Adrenal gland (tissue), 12 donors: Measurements from ENCODE around the gene RPAP2. TPM values are rescaled to one million over a fixed set of nuclear protein-coding genes. Genes with fewer than 3 reads are reported as not detected.
"Not testable (repeated sequence)": the region's sequence is repeated elsewhere in the genome, so short reads cannot be mapped to it uniquely, and the experiment has no call there.

Source experiments
- DNase-seq, 7 donors: peaks; one replicate each; pipeline ENCODE4 v3.0.0-alpha.2; 2019 to 2020
- H3K27ac ChIP-seq, 5 donors: fragments of 200-600 bp; sonication (generic) in 4 of 5; 1 replicate in 3 of 5; 2 replicates in 2 of 5; pipeline versions ENCODE4 v1.5.1 to v1.8.0; 2016 to 2020; ENCODE audit warnings: mild to moderate bottlenecking in 1 of 5
- H3K27me3 ChIP-seq: fragments of 200-600 bp; 2 replicates; pipeline ENCODE4 v1.8.0; 2021
- H3K36me3 ChIP-seq, 2 donors: fragments of 200-600 bp; replicated peaks in 1 of 2; 1 replicate in 1 of 2; 2 replicates in 1 of 2; pipeline versions ENCODE4 v1.5.1 to v1.8.0; 2018 to 2022
- H3K4me1 ChIP-seq, 2 donors: fragments of 200-600 bp; replicated peaks in 1 of 2; 1 replicate in 1 of 2; 2 replicates in 1 of 2; pipeline versions ENCODE4 v1.5.1 to v1.8.0; 2018 to 2021
- H3K4me3 ChIP-seq, 4 donors: fragments of 200-600 bp; sonication (generic) in 3 of 4; one replicate each; pipeline ENCODE4 v1.5.1; 2016 to 2018
- H3K9me3 ChIP-seq, 3 donors: fragments of 200-600 bp; sonication (generic) in 1 of 3; replicated peaks in 1 of 3; 1 replicate in 2 of 3; 2 replicates in 1 of 3; pipeline versions ENCODE4 v1.5.1 to v1.8.0; 2016 to 2021
- POLR2A ChIP-seq, 2 donors: fragments of 450-650 bp; IDR thresholded peaks; one replicate each; pipeline ENCODE4 v1.6.1; 2017; ENCODE audit warnings: antibody characterized with exemption in 2 of 2, mild to moderate bottlenecking in 2 of 2, moderate library complexity in 1 of 2
- WGBS, 4 donors: extraction: QIAGEN DNeasy Blood & Tissue Kit in 2 of 4; methylation state at CpG; one replicate each; pipeline versions ENCODE4 v1.1.5 to v1.1.7; 2013 to 2017; 5-methylcytosine and 5-hydroxymethylcytosine counted together
- intact Hi-C, 2 donors: fragments of 100-400 bp; cut with DNase I; formaldehyde crosslinking; loops; one replicate each; pipeline versions ENCODE4 v1.14.1 to v1.15.0; 2022 to 2023
- polyA plus RNA-seq, 3 donors: library from polyadenylated mRNA; stranded (reverse); fragments of 200-250 nt in 2 of 3; fragments of 350-450 nt in 1 of 3; fragmentation: Illumina TruSeq in 1 of 3; extraction: RNeasy Lipid Tissue Mini Kit (QIAGEN cat#74804) in 1 of 3; gene quantifications; one replicate each; pipeline ENCODE4 v1.2.3, GENCODE V29; 2013 to 2014
- total RNA-seq, 9 donors: library from RNA; depleted of rRNA in 4 of 9; stranded (reverse); fragments of >200 nt in 4 of 9; fragments of 120-200 nt in 1 of 9; fragmentation: NEBNext Ultra II Directional in 1 of 9; extraction: Animal tissue kit (Norgen Biotek cat#: 25700) in 1 of 9; gene quantifications; one replicate each; pipeline versions ENCODE4 v1.1.0 to v1.2.4, GENCODE V29; 2013 to 2023
- TF ChIP-seq, protein P1 (sequence below), 6 experiments: fragments of 450-650 bp in 4 of 6; fragments of 200-600 bp in 2 of 6; sonication (generic) in 1 of 6; IDR thresholded peaks; 1 replicate in 5 of 6; 2 replicates in 1 of 6; pipeline versions ENCODE4 v1.5.1 to v1.8.0; 2016 to 2021; ENCODE audit warnings: antibody characterized with exemption in 6 of 6, mild to moderate bottlenecking in 2 of 6, moderate library complexity in 1 of 6
- donor health status: healthy with polysubstance abuse.
- donor health status: Bipolar disorder and iron deficiency.
- donor health status: DM: yes; HTN: yes; CAD: no.
- donor health status: DM: no; HTN: no; CAD: no.
- donor health status: DM: no; HTN: no; CAD: no.
- donor health status: DM: yes; HTN: yes; CAD: no.

RPAP2 gene
- total and polyA plus RNA-seq, 12 donors = 2.3 to 29.0 (median 16.3) TPM

DNA sequence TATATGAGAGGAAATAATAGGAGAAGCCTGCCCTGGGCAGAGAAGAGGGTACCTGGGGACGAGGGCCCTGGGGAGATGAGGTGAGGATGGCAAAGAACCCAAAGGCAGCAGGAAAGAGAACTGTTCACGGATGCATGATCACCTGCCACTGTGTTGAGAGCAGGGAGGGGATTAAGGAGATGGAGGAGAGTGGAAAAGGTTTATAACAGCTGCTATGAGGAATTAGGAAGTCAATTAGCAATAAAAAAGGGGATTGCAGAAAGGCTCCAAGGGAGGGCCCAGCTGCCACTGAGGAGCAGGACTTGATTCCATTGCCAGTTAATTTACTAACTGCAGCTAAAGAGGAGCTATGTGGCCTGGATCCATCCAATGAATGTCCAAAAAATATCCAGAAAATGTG, 126.8 kb downstream of the RPAP2 start:
- no peak for DNase-seq
- no peak overlapping the region for H3K27ac ChIP-seq
- H3K9me3 ChIP-seq = no peaks in the 10 kb centered on the region
- 72 to 81% (median 76%) methylated on average over 2 of the region's 2 CpGs for WGBS, 4 donors
- TF ChIP-seq, protein P1, sequence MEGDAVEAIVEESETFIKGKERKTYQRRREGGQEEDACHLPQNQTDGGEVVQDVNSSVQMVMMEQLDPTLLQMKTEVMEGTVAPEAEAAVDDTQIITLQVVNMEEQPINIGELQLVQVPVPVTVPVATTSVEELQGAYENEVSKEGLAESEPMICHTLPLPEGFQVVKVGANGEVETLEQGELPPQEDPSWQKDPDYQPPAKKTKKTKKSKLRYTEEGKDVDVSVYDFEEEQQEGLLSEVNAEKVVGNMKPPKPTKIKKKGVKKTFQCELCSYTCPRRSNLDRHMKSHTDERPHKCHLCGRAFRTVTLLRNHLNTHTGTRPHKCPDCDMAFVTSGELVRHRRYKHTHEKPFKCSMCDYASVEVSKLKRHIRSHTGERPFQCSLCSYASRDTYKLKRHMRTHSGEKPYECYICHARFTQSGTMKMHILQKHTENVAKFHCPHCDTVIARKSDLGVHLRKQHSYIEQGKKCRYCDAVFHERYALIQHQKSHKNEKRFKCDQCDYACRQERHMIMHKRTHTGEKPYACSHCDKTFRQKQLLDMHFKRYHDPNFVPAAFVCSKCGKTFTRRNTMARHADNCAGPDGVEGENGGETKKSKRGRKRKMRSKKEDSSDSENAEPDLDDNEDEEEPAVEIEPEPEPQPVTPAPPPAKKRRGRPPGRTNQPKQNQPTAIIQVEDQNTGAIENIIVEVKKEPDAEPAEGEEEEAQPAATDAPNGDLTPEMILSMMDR (IDR thresholded peaks at IDR 0.05) = no peak
- no peak for TF ChIP-seq POLR2A (IDR thresholded peaks at IDR 0.05)
- no peaks in the 10 kb centered on the region for H3K4me1 ChIP-seq
- H3K36me3 ChIP-seq = no peaks in the 10 kb centered on the region
- no peaks in the 10 kb centered on the region for H3K27me3 ChIP-seq
- intact Hi-C loops = no loop called here
- no peak overlapping the region for H3K4me3 ChIP-seq

DNA sequence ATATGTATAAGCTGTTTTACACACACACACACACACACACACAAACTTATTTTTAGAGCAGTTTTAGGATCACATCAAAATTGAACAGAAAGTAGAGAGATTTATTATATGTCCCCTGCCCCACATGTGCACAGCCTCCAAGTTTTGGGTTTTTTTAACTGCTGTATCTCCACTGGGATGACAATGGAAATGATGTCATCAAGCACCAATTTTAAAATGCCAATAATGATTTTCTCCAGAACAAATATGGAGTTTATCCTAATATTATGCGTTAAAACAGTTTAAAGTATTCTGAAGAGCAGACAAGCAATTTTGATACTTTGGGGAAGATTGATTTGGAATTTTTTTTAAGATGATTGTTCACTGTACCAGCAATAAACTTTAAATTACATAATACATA, 131.2 kb downstream of the RPAP2 start:
- DNase-seq = no peak
- 71 to 95% (median 79%) methylated on average over 1 of the region's 1 CpG for WGBS, 4 donors
- intact Hi-C loops = no loop called here

DNA sequence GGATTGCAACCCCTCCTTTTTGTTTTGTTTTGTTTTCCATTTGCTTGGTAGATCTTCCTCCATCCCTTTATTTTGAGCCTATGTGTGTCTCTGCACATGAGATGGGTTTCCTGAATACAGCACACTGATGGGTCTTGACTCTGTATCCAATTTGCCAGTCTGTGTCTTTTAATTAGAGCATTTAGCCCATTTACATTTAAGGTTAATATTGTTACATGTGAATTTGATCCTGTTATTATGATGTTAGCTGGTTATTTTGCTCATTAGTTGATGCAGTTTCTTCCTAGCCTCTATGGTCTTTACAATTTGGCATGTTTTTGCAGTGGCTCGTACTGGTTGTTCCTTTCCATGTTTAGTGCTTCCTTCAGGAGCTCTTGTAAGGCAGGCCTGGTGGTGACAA, 135.7 kb downstream of the RPAP2 start:
- H3K4me1 ChIP-seq, H3K36me3 ChIP-seq, H3K4me3 ChIP-seq, intact Hi-C loops, H3K27ac ChIP-seq, DNase-seq, H3K27me3 ChIP-seq, H3K9me3 ChIP-seq: not testable (repeated sequence)
- 64 to 87% (median 72%) methylated on average over 1 of the region's 1 CpG for WGBS, 4 donors

More for the DNA sequence above, 131.2 kb downstream of the RPAP2 start:
- H3K9me3 ChIP-seq = no peaks in the 10 kb centered on the region
- no peaks in the 10 kb centered on the region for H3K36me3 ChIP-seq
- H3K4me3 ChIP-seq = no peak overlapping the region
- H3K27me3 ChIP-seq = no peaks in the 10 kb centered on the region
- no peaks in the 10 kb centered on the region for H3K4me1 ChIP-seq
- TF ChIP-seq POLR2A (IDR thresholded peaks at IDR 0.05) = no peak
- TF ChIP-seq, protein P1 (IDR thresholded peaks at IDR 0.05) = no peak
- no peak overlapping the region for H3K27ac ChIP-seq

DNA sequence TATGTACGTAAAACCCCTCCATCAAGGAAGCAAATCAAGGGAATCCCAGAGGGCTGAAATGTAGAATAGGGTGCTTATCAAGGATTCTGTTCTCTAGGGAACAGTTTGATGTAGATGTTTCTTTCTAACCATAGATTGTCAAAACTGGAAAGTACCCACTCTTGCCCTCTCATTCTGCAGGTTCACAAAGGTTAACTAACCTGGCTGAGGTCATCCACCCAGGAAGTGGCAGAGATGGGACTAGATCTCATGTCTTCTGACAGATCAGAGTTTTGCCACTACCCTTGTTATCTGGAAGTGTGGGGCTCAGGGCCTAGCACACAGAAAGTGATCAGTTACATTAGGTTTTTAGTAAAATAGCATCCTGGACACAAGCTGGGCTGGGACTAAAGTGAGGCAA, 140.4 kb downstream of the RPAP2 start:
- no peaks in the 10 kb centered on the region for H3K27me3 ChIP-seq
- intact Hi-C loops = no loop called here
- H3K9me3 ChIP-seq = no peaks in the 10 kb centered on the region
- H3K4me3 ChIP-seq = no peak overlapping the region
- no peak for DNase-seq
- H3K4me1 ChIP-seq = no peaks in the 10 kb centered on the region
- WGBS, 4 donors = 76 to 100% (median 93%) methylated on average over 1 of the region's 1 CpG
- H3K27ac ChIP-seq = no peak overlapping the region
- no peaks in the 10 kb centered on the region for H3K36me3 ChIP-seq
- TF ChIP-seq POLR2A (IDR thresholded peaks at IDR 0.05) = no peak
- TF ChIP-seq, protein P1 (IDR thresholded peaks at IDR 0.05) = no peak

DNA sequence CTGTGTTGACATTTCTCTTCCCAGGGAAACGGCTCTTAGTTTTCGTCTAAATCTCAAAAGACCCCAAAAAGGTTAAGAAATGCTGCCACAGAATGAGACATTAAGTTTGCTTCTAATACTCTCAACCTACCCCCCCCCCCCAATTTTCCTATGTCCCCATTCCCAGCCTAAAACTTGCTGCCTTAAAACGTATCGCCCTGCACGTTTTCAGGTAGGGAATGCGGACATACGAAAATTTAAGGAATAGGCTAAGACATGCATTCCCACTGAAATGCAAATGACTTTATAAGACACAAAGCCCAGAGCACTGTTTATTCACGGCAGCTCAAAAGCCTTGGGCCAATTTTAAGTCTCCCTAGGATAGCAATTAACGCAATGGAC, 142.4 kb downstream of the RPAP2 start:
- Histone ChIP-seq H3K36me3 (no peaks in the 10 kb centered on the region), H3K27ac (no peak overlapping the region), H3K27me3 (no peaks in the 10 kb centered on the region), H3K4me1 (no peaks in the 10 kb centered on the region), H3K4me3 (no peak overlapping the region), H3K9me3 (no peaks in the 10 kb centered on the region)
- WGBS, 4 donors = 86 to 93% (median 92%) methylated on average over 9 of the region's 9 CpGs
- intact Hi-C loops = no loop called here
- no peak for DNase-seq
- TF ChIP-seq POLR2A (IDR thresholded peaks at IDR 0.05) = no peak
- TF ChIP-seq, protein P1 (IDR thresholded peaks at IDR 0.05) = no peak
